Uterus (tissue), 4 donors: ENCODE measurements around the gene KRT86. TPM values are rescaled to one million over a fixed set of nuclear protein-coding genes. Genes with fewer than 3 reads are reported as not detected.

Source experiments
- DNase-seq, 2 donors: peaks; one replicate each; pipeline ENCODE4 v3.0.0-alpha.2; 2019 to 2020
- H3K27ac ChIP-seq, 2 donors: fragments of 200-600 bp; sonication (generic); 1 replicate in 1 of 2; 2 replicates in 1 of 2; pipeline ENCODE4 v1.5.1; 2016 to 2018
- H3K27me3 ChIP-seq, 2 donors: fragments of 200-600 bp; sonication (generic); one replicate each; pipeline ENCODE4 v1.5.1; 2018 to 2019; ENCODE audit warnings: control low read depth in 1 of 2
- H3K36me3 ChIP-seq, 2 donors: fragments of 200-600 bp; sonication (generic); one replicate each; pipeline ENCODE4 v1.5.1; 2019; ENCODE audit warnings: control low read depth in 1 of 2
- H3K4me1 ChIP-seq, 2 donors: fragments of 200-600 bp; sonication (generic); one replicate each; pipeline ENCODE4 v1.5.1; 2018 to 2019; ENCODE audit warnings: control low read depth in 1 of 2
- H3K4me3 ChIP-seq, 2 donors: fragments of 200-600 bp; sonication (generic); 1 replicate in 1 of 2; 2 replicates in 1 of 2; pipeline ENCODE4 v1.5.1; 2018 to 2019; ENCODE audit warnings: mild to moderate bottlenecking in 1 of 2
- H3K9me3 ChIP-seq, 2 donors: fragments of 200-600 bp; sonication (generic); one replicate each; pipeline ENCODE4 v1.5.1; 2019; ENCODE audit warnings: control low read depth in 1 of 2
- POLR2A ChIP-seq, 2 donors: fragments of 450-650 bp; IDR thresholded peaks; one replicate each; pipeline ENCODE4 v1.6.1; 2016; ENCODE audit warnings: antibody characterized with exemption in 2 of 2, mild to moderate bottlenecking in 1 of 2, moderate library complexity in 1 of 2
- intact Hi-C: fragments of 100-400 bp; cut with DNase I; formaldehyde crosslinking; loops from one replicate; pipeline ENCODE4 v1.15.1; 2023; ENCODE audit warnings: low total_unique reads
- total RNA-seq, 4 donors: library from RNA; depleted of rRNA in 3 of 4; stranded (reverse); fragments of >200 nt in 3 of 4; gene quantifications; one replicate each; pipeline versions ENCODE4 v1.1.0 to v1.2.4, GENCODE V29; 2014 to 2023
- TF ChIP-seq, protein P1 (sequence below), 4 experiments: fragments of 200-600 bp in 2 of 4; fragments of 450-650 bp in 2 of 4; sonication (generic) in 2 of 4; IDR thresholded peaks; one replicate each; pipeline ENCODE4 v1.5.1; 2016 to 2019; ENCODE audit warnings: antibody characterized with exemption in 4 of 4, mild to moderate bottlenecking in 2 of 4, moderate library complexity in 1 of 4
- donor health status: DM: yes; HTN: yes; CAD: no.

The KRT86 gene
- total RNA-seq, 4 donors from 2014 or later, result 0.35 TPM; not detected in 3

DNA sequence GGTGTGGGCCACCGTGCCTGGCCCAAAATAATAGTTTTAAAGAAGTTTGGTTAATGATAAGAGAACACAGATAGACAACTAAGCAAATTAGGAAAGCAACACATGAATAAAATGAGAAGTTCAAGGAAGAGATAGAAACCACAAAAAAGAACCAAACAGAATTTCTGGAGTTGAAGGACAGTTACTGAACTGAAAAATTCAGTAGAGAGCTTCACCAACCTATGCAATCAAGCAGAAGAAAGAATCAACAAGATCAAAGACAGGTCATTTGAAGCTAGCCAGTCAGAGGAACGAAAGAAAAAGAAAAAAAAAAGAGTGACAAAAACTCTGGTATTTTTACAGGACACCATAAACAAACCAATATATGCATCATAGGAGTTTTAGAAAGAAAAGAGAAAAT, 62.2 kb downstream of the KRT86 start:
- H3K36me3 ChIP-seq, result no peaks in the 10 kb centered on the region
- no peak overlapping the region for H3K27ac ChIP-seq
- no peaks in the 10 kb centered on the region for H3K4me1 ChIP-seq
- intact Hi-C loops, result no loop called here
- no peak overlapping the region for H3K4me3 ChIP-seq
- DNase-seq, result no peak
- no peak for TF ChIP-seq POLR2A (IDR thresholded peaks at IDR 0.05)
- TF ChIP-seq, protein P1, sequence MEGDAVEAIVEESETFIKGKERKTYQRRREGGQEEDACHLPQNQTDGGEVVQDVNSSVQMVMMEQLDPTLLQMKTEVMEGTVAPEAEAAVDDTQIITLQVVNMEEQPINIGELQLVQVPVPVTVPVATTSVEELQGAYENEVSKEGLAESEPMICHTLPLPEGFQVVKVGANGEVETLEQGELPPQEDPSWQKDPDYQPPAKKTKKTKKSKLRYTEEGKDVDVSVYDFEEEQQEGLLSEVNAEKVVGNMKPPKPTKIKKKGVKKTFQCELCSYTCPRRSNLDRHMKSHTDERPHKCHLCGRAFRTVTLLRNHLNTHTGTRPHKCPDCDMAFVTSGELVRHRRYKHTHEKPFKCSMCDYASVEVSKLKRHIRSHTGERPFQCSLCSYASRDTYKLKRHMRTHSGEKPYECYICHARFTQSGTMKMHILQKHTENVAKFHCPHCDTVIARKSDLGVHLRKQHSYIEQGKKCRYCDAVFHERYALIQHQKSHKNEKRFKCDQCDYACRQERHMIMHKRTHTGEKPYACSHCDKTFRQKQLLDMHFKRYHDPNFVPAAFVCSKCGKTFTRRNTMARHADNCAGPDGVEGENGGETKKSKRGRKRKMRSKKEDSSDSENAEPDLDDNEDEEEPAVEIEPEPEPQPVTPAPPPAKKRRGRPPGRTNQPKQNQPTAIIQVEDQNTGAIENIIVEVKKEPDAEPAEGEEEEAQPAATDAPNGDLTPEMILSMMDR (IDR thresholded peaks at IDR 0.05), result no peak
- H3K27me3 ChIP-seq, result no peaks in the 10 kb centered on the region
- peaks cover 0 to 4% of the 10 kb centered on the region in 2 donors for H3K9me3 ChIP-seq

DNA sequence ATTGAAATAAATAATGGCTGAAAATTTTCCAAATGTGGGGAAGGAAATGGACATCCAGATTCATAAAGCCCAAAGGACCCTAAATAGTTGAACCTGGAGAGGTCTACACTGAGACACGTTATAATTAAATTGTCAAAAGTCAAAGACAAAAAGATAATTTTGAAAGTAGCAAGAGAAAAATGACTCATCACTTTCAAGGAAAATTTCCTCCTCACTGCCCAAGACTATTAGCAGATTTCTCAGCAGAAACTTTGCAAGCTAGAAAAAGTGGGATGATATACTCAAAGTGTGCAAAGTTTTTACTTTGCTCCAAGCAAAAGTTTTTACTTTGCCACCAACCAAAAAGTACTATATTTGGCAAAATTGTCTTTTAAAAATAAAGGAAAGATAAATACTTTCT, 62.6 kb downstream of the KRT86 start:
- TF ChIP-seq, protein P1 (IDR thresholded peaks at IDR 0.05), result no peak
- TF ChIP-seq POLR2A (IDR thresholded peaks at IDR 0.05), result no peak
- no peak for DNase-seq
- Histone ChIP-seq H3K4me3 (no peak overlapping the region), H3K4me1 (no peaks in the 10 kb centered on the region), H3K36me3 (no peaks in the 10 kb centered on the region), H3K27ac (no peak overlapping the region), H3K27me3 (no peaks in the 10 kb centered on the region), H3K9me3 (peaks cover 0 to 4% of the 10 kb centered on the region in 2 donors)
- intact Hi-C loops, result no loop called here

DNA sequence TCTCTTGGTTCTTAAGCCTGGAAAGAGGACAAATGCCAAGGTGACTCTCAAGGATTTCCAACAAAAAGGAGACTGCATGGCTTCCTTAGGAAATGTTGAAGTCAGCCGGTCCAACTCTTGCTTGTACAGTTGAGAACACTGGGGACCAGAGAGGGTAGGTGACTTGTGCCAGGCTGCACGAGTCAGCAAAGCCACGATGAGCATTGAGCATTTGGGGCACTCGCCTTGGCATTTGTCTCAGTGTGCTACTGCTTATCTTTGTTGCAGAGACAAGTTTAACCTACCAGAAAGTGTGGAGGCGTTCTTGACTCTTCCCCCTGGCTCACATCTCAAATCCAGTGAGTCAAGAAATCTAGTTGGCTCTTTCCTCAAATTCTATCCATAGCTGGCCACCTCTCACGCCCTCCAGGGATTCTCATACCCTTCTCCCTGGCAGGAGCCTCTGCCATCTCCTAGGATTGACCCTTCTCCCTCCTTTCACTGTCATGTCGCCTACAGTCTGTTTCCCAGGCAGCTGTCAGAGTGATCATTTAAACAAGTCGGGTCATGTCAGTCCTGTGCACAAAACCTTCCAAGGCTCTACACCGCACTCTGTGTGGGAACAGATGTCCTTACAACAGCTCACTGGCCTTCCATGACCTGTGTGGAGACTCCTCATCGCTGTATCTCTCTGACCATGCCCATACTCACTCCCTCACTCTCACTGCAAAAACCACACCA, 64.0 kb downstream of the KRT86 start:
- TF ChIP-seq, protein P1 (IDR thresholded peaks at IDR 0.05), result no peak
- TF ChIP-seq POLR2A (IDR thresholded peaks at IDR 0.05), result no peak
- Histone ChIP-seq H3K27ac (no peak overlapping the region), H3K9me3 (peaks cover 0 to 4% of the 10 kb centered on the region in 2 donors), H3K36me3 (no peaks in the 10 kb centered on the region), H3K4me1 (no peaks in the 10 kb centered on the region), H3K4me3 (no peak overlapping the region), H3K27me3 (no peaks in the 10 kb centered on the region)
- intact Hi-C loops, result no loop called here
- DNase-seq, result no peak

DNA sequence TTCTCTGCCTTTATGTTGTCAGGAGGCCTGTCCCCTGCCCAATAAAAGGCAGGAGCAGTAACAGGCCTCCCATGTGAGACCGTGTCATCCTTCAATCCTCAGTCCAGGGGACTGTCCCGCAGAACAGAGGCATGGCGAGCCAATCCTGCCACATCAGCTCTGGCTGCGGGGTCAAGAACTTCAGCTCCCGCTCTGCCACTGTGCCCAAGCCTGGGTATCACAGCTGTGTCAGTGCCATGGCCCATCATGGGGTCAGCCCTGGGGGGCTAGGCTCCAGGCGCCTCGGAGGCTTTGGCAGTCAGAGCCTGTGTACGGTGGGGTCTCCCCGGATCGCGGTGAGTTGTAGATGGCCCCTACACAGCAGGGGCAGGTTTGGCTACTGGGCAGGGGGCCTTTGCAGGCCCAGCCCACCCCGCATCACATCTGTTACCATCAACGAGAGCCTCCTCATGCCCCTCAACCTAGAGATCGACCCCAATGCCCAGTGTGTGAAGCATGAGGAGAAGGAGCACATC, 66.7 kb downstream of the KRT86 start:
- TF ChIP-seq POLR2A (IDR thresholded peaks at IDR 0.05), result no peak
- TF ChIP-seq, protein P1 (IDR thresholded peaks at IDR 0.05), result no peak
- Histone ChIP-seq H3K4me1 (no peaks in the 10 kb centered on the region), H3K27ac (no peak overlapping the region), H3K36me3 (no peaks in the 10 kb centered on the region), H3K4me3 (no peak overlapping the region), H3K27me3 (no peaks in the 10 kb centered on the region), H3K9me3 (no peaks in the 10 kb centered on the region)
- intact Hi-C loops, result no loop called here
- no peak for DNase-seq

DNA sequence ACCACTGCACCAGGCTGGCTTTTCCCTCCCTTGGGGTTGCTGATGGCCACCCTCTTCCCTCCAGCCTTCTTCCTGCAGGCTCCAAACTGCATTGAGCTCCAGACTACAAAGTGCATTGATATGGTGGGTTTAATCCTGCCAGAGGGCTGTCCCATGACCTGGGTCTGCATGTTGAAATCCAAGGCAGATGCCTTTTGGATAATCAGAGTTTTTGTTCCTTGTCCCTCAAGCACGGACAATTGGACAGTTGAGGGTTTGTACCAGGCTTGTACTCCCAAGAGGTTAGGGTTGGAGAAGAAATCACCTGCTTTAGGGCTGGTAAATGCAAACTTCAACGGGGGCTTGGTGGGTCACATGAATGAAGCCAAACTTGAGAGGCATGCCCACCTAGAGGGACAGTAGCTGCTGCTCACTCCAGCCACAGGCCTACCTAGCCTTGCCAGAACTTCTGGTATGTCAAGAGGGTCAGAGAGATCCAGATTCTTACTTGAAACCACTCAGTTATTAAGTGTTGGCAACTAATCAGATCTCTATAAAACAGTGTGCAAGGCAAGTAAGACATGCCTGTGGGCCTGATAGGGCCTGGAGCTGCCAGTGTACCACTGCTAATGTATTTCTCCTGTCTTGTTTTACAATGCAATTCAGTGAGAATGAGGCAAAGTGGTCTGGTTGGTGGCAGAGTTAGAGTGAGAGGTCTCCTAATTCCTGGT, 68.5 kb downstream of the KRT86 start:
- H3K9me3 ChIP-seq, result no peaks in the 10 kb centered on the region
- intact Hi-C loops, result no loop called here
- no peaks in the 10 kb centered on the region for H3K27me3 ChIP-seq
- TF ChIP-seq, protein P1 (IDR thresholded peaks at IDR 0.05), result no peak
- TF ChIP-seq POLR2A (IDR thresholded peaks at IDR 0.05), result no peak
- DNase-seq, result no peak
- no peaks in the 10 kb centered on the region for H3K36me3 ChIP-seq
- H3K4me3 ChIP-seq, result no peak overlapping the region
- H3K27ac ChIP-seq, result no peak overlapping the region
- H3K4me1 ChIP-seq, result no peaks in the 10 kb centered on the region
